DMS153 treated with DMSO at 0.1 percent for 48 hours (cell line): Measurements from ENCODE around the gene FGF12.

Experiments
- DNase-seq: peaks from one replicate; lab custom pipeline; 2025; ENCODE audit not compliant: unreplicated experiment; lab: John Stamatoyannopoulos, UW

Gene FGF12

DNA sequence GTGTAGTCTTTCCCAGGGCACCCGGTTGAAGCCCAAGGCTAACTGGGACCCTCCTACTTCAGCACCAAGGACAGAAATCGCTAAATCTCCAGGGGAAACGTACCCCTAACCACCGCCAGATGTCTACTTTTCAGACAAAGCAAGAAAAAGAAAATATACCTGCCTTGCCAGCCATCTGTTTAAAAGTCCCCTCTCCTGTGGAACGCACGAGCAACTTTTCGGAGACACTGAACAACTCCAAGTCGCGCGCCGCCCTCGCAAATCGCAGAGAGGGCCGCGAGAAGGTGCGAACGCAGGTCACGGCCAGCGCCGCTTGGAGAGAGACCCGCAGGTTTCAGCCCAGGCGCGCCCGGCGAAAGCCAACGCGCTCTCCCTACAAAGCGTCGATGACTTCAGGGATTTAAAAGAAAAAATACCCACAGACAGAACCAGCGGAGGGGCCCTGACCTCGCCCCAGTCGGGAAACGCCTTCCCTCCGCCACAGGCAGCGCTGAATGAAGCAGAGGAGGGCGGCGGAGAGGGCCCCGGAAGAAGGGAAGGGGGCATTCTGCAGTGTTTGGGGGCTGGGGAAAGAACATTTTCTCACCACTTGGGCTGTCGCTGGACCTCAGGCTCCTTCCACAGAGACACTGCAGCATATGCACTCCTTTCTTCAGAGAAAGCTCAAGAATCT lies 213.1 kb downstream of the FGF12 start:
- DNase-seq, result peak; percentile 50

DNA sequence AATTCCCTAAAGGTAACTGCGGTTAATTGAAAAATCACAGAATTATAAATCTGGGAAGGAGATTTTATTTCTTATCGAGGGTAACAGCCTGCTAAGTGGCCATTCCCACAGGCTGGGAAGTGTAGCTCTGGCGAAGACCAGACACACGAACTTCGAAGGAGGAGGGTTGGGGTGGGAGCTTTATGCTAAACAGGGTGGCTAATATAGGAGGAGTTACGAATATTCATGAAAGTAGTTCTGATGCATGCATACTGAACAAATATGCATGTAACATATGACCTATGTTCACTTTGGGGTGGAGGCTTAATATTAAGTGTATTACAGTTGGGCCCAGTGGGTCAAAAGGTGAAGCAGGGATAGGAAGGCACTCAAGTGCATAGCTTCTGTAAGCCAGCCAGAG lies 221.6 kb downstream of the FGF12 start:
- no peak for DNase-seq

DNA sequence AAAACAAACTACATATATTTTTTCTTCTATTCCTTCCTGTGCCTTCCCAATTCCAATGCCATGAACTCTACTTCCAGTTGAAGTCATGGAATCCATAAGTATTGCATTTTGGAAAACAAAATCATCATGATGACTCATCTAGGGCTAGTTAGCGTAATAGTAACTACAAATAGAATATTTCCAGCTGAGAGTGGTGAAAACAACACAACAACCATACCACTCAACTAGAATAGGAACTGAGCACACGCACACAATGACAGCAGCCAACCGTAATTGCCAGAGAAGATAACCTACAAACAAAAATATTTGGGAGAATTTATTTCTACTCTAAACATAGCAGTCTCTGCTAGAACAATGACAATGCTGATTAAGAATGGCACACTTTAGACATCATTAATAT lies 225.9 kb downstream of the FGF12 start:
- DNase-seq, result no peak

GRCh38 chr3:192496905-192497587 lies 230.3 kb downstream of the FGF12 start:
- DNase-seq, result no peak

DNA sequence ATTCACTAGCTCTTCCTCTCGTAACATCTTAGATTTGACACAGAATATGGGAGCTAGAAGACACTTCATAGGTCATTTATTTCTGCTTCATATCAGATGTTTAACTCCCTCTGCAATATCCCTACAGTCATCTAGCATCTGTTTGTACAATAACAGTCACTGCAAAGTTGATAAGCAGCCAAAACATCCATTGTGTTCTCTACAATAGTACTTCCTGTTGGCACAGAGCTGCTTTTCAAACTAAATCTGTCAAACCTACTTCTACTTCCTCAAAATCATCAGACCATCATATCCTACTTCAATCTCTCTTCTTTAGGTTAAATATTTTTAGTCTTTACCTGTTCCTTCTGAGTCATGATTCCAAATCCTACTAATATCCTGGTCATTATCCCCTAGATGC lies 233.2 kb downstream of the FGF12 start:
- DNase-seq, result peak; percentile 57

GRCh38 chr3:192490720-192491119 lies 236.6 kb downstream of the FGF12 start:
- DNase-seq, result no peak

DNA sequence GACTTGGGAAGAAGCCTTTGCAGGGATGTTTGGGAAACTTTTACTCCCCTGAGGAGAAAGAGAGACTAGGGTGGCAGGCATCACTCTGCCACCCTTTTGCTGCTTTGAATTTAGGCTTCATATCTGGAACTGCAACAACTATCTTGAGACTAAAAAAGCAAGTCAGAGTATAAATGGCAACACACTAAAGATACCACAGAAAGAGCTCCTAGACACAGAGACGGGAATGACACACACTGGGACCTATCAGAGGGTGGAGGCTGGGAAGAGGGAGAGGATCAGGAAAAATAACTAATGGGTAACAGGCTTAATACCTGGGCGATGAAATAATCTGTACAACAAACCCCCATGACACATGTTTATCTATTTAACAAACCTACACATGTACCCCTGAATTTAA lies 237.8 kb downstream of the FGF12 start:
- DNase-seq, result no peak

DNA sequence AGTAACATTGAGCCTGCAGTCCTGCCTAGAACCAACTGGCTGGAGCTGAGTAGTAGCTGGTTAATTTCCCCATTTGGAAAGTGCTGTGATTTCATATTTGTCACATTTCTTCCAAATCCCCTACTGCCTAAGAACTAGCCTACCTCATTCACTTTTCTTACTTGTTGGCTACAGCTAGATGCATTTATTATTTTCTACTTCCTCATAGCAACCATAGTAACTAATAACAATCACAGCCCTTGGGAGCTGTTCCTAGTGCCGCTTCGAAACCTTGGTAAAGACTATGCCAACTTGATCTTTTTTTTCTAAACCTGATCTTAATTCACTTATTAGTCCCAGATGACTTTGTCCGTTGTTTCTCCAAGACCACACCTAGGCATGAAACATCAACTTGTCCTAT lies 240.3 kb downstream of the FGF12 start:
- DNase-seq, result peak; percentile 16

DNA sequence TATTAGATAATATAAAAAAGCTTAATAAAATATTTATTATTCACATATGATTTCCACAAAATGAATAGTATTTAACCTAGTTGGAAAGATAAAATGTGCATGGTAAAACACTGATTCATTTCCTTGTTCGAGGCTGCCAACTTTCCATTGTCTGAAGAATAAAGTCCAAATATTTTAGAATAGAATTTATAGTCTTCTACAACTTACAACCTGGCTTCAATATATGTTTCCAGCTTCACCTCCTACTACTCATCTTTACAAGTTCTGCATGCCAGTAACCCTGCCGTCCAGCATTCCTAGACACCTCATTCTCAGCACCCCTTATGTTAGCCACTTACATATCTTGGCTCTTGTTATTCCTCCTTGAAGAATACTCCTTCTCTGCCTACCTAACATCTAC lies 244.5 kb downstream of the FGF12 start:
- DNase-seq, result no peak

- DNase-seq, result no peak
Observed at GRCh38 chr3:192482391-192482790, 244.9 kb downstream of the FGF12 start.

DNA sequence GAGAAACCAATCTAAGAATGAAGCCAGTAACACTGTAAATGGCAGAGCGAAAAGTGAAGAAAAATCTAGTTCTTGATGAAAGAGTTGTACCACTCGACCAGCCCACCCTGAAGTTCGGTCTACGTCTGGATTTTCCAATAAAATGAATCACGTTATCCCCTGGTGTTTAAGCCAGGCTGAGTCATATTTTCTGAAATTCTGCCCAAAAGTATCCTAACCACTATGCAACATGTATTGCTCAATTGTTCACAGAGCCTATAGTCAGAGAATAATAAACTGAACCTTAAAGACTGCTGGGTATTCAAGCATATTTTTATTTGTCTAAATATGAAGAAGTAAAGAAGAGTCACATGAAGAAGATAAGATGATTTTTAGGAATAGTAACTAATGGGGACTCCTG lies 245.7 kb downstream of the FGF12 start:
- DNase-seq, result no peak

GRCh38 chr3:192467230-192468140 lies 259.9 kb downstream of the FGF12 start:
- peak; percentile 74 for DNase-seq

DNA sequence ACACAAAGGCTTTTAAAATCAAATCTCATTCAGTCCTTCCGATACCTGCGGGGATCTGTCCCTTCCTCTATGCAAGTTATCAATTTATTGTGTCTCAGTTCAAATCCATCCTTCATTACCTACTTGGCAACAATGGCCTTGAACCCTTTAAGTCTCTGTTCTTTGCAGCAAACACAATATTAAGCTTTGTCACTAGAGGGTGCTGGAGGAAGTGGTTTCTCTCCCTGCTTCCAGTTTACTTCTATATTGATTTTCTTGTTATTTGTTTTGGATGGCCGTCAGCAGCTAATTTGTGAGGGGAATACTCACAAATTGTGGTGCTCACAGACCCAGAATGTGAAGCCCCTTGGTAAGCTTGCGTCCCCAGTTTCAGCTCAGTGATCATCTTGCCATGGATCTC lies 278.3 kb downstream of the FGF12 start:
- no peak for DNase-seq

DNA sequence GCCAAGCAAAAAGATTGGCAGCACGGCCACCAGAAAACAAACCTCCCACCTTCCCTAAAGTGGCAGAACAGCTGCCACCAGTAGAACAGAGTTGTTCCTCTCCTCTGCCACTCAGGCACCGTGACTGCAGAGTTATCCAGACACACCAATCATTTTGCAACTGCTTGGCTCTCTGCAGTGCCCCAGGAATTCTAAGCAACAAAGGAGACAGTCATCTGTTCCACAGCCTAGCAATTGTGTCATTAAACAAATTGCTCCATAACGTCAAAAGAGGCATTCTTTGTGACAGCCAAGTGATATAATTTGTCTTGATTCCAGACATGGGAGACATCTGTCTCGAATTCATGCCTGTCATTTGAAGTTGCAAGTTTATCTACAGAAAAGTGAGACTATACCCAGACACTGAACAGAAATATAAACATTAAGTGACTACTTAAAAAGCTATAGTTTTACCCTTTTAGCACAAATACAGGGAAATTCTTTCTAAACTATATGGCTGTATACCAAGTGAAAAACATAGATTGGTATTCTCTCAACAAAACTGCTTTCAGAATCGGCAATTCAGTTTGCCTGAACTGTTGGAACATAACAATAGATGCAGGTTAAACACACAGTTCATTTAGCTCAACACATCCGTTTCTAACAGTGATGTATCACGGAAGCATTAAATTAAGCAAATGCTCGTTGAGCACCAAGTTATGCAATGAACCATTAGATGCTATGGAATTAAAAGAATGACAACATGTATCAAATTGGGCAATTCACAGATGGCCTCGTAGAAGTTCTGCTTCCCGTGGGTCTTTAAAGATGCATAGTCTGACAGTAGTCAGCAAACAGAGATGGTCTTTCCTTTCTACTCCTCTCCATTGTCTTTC lies 281.3 kb downstream of the FGF12 start:
- no peak for DNase-seq

- DNase-seq, result no peak
Observed at GRCh38 chr3:192444791-192445106, 282.6 kb downstream of the FGF12 start.

DNA sequence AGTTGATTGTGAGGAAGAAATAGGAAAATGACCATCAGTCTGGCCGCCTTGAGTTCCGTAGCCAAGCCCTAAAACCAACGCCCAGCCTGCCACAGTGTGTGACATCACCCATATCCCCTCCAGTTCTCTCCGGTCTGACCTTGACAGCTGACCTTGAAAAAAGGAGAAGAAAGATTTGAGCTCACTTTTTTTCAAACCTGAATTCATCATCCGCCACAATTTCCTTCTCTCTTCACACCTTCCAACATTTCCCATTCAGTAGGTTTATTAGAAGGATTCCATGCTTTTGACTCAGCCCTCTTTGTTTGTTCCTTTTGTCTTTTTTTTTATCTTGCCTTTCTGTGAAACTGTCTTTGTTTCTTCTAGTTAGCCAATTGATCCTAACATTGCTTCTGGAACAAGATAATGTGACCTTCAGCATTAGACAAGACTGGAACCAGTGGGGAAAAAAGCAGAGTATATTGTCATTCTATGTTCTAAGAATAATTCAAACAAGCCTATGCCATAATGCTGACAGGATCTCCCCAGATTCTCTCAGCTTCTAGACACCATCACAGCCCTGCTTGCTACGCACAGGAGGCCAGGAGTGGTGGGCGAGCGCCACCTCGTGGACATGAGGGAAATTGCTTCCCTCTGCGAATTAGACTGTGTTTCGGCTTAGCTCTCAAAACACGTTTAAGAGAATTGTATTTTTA lies 283.1 kb downstream of the FGF12 start:
- DNase-seq, result peak; percentile 12

DNA sequence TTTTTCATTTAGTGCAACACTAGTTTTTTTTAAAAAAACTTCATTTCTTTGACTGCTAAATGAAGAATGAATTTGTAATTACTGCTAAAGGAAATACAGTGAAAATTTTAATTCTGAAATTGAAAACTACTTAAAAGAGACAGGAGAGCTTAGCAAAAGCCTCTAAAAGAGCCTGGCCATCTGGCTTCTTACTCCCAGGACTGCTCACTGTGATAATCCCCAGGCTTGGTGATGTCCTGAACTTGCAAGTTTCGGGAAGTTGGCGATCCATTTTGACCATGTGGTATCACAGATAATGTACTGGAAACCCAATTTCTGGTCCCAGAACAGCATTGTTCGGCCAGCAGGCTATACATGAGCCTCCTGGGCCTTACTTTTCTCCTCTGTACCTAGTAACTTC lies 292.1 kb downstream of the FGF12 start:
- DNase-seq, result no peak

- no peak for DNase-seq
Observed at GRCh38 chr3:192434186-192434585, 293.2 kb downstream of the FGF12 start.

- no peak for DNase-seq
Observed at GRCh38 chr3:192433704-192434103, 293.6 kb downstream of the FGF12 start.

GRCh38 chr3:192422997-192423342 lies 304.4 kb downstream of the FGF12 start:
- DNase-seq, result peak; percentile 3
